ENCODE measurements around the gene DROSHA.

Gene DROSHA

DNA sequence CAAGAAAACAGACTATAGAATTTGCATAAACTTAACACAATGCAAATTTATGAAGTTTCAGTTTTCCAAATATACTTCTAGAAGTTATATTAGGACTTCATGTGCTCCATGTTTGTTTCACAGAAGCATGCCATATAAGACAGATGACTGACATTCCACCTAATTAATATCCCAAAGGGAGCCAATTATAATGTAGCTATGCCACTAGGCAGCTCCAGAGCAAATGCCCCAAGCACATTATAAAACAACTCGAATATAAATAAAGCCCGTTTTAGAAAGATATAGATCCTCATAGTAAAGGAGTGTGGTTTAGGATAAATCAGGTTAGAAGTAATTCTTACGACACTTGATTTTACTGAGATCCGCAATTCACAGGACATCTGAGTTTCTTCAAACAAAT lies 8.9 kb downstream of the DROSHA start:
- no peak for DNase-seq (ENCODE audit: low read depth, low spot score)

DNA sequence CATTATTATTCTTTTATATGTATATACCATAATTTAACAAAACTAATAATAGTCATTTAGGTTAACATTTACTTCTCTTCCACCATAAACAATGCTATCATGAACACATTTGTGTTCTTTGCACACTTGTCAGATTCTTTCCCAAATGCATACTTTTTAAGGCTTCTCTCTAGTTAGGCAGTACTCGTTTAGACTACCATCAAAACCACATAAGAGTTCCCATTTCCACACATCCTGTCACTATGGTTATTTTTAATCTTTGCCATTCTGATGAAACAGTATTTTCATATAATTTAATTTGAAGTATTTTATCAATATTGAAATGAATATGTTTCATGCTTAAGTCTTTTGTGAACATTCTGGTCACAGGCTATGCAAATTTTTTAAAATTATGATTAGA lies 15.1 kb downstream of the DROSHA start:
- DNase-seq (ENCODE audit: low read depth, low spot score), result no peak

DNA sequence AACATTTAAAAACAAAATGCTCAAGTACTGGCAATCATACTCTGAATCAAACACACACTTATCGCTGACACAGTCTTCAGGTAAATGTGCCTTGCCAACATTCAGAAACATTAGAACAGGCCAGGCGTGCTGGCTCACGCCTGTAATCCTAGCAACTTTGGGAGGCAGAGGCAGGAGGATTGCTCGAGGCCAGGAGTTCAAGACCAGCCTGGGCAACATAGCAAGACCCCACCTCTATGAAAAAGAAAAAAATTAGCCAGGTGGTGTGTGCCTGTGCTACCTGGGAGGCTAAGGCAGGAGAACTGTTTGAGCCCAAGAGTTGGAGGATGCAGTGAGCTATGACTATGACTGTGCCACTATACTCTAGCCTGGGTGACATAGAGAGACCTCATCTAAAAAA lies 20.6 kb downstream of the DROSHA start:
- DNase-seq (ENCODE audit: low read depth, low spot score), result no peak

DNA sequence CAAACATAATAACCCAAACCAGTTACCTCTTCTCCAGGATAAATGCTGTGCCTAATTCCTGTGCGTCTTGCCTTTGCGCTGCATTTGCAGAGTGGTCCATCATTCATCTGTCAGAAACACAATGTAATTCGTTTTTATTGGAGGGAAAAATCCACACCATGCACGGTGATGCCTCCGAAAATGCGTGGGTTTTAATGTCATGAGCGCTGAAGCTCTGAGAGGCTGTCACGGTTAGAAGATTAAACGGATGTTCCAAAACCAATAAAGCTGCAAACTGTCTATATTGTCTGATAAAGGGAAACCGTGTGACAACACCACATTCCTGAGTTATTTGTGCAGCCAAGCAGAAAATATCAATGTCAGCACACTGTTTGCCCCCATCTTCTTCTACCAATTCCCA lies 27.4 kb downstream of the DROSHA start:
- no peak for DNase-seq (ENCODE audit: low read depth, low spot score)

DNA sequence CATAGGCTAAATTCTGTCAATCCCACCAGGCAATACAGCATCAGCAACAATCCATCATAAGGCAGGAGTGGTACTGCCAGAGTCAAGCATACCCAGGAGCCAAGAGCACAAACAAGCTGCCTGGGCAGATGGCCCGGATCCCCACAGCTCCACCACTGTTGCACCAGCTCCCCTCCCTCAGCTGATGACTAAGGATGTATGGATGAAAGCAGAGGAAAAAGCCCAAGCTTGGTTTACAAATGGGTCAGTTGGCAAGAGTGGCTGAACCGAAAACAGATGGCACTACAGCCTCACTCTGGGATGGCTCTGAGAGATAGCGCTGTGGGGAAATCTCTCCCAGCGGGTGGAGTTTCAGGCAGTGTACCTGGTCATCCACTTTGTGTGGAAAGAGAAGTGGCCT lies 29.4 kb downstream of the DROSHA start:
- DNase-seq (ENCODE audit: low read depth, low spot score), result no peak

DNA sequence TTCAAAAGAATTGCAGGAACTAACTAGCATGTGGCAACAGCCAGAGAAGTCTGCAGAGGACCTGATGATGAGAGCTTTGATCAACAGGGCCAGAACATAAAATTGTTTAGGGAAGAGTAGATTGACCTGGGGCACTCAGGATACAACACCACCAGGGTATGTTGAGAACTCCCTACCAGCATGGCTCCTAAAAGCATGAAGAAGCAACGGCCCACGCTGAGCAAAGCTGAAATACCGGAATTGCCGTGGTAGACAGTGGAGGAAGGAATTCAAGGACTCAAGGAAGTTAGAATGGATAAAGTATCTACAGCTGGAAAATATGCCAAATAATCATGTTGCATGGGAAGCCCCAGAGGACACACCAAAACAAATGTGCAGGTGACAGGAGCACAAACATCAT lies 31.6 kb downstream of the DROSHA start:
- no peak for DNase-seq (ENCODE audit: low read depth, low spot score)

DNA sequence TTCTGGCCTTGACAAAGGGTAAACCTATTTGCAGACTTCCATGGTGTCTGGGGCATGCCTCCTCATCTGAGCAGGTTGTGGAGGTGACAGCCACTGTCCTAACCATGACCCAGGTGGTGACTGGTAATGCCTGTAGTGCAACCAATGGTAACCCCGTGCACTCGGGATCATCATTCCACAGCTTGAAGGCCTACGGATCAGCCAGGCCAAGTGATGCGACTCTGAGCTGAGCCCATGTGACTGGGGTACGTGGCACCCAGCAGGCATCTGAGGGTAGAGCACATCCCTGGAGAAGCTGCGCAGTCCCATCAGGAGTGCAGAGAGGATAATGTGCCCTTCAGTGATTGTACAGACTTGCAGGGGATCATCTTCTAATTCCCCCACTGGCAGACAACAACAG lies 35.0 kb downstream of the DROSHA start:
- DNase-seq (ENCODE audit: low read depth, low spot score), result no peak

DNA sequence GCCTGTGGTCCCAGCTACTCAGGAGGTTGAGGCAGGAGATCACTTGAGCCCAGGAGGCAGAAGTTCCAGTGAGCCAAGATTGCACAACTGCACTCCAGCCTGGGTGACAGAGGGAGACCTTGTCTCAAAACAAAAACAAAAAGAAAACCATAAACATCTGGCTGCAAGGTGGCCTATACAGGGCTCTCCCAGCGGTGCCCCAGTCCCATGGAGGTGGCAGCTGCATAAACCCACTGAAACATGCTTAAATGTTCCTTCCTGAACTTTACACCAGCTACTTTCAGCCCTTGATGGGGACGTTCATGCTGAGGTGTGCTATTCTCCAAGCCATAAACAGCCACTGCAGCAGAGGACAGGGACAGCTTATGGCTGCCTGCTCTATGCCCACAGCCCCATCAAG lies 35.6 kb downstream of the DROSHA start:
- DNase-seq (ENCODE audit: low read depth, low spot score), result no peak

DNA sequence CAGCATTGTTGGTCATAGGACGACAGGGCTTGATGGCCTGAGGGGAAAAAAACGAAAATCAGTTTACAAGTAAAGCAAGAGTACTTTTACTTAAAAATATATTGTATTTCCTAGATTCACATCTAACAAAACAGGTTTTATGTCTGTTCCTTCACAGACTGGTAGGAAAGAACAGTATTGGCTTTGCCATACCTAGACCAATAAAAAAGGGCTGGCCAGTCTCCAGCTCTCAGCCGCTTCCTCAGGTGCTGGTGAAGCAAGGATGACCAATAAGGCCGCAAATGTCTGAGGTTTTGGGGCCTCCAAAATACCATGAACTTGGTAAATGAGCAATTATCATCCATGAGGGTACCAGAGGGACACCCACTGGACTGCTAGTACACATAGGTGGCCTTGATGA lies 36.6 kb downstream of the DROSHA start:
- DNase-seq (ENCODE audit: low read depth, low spot score), result no peak

DNA sequence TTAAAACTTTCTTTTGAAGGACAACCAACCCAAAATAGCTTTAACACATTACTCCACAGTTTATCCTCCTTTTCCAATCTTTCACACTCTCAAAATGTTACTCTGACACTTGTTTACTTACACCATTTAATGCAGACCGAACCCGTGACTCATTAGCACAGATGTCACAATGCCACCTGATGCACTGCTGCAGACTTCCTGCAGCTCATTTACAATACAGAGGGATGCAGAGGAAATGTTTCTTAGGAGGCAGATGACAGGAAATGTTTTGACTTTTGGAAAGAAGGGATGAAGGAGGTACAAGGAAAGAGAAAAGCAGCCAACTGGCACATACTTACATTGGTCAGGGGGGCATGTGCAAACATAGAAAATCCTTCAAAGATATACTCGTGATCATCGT lies 39.0 kb downstream of the DROSHA start:
- no peak for DNase-seq (ENCODE audit: low read depth, low spot score)

DNA sequence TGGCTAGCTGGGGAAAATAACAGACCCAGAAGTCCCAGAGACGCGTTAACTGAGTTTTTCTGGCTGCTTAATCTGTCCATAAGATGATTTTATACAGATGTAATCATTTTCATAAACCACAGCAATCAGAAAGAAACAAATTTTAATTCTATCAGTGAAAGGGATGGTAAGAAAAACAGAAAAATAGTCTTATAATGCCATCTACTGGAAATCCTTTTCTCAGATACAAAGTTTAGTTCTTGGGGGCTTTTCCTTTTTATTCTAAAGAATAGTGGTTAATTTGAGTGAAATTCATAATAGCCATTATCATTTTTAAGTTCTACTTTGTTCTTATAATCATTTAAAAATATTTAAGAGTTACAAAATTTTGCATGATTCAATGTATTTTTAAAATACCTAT lies 44.4 kb downstream of the DROSHA start:
- DNase-seq (ENCODE audit: low read depth, low spot score), result no peak

DNA sequence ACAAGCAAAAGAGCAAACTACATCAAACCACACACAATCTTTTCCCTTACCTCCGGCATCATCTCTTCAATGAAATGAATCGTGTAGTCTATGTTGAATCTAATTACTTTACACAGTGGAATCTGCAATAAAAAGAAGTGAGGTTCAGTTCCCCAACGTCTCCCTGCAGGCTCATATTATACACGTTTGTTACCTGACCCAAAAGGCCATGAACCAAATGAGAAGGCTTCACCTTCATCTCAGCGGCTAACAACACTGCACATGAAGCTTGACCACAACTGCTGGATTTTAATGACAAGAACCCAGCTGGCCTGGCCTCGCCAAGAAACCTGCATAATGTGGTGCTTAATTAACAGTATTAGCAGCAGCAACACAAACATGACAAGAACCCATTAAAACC lies 45.5 kb downstream of the DROSHA start:
- no peak for DNase-seq (ENCODE audit: low read depth, low spot score)

DNA sequence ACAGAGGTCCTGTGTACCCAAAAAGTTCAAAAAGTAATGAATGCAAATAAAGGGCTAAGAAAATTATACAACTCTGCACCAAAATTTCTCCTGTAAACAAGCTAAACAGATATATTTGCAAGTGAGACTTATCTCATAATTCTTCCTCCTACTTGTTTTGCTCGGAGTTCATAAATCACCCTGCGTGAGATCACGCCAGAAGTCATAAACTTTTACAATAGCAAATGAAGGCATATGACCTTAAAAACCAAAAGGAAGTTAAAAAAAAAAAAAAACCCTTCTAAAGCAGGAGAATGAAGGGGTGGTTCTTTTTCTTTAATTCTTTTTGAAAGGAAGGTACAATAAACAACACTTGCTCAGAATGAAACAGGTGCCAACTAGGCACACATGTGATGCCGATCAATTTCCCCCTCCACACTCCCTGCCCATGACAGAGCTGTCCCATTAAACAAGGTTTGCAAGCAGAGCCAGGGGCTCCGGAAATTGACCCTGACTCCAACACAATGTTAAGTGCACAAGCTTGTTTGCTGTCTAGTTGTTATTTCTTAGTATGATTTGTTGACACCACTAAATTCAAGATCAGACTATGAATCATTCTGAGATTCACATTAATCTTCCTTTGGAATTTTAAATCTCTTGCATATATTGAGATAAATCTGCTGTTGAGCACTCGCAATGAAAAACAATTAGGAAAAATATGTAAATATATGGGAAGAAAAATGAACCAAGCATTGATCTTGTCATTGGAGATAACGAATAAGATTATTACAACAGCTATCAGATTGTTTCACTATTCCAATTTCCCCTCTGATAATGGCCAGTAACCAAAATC lies 46.3 kb downstream of the DROSHA start:
- DNase-seq (ENCODE audit: low read depth, low spot score), result no peak

DNA sequence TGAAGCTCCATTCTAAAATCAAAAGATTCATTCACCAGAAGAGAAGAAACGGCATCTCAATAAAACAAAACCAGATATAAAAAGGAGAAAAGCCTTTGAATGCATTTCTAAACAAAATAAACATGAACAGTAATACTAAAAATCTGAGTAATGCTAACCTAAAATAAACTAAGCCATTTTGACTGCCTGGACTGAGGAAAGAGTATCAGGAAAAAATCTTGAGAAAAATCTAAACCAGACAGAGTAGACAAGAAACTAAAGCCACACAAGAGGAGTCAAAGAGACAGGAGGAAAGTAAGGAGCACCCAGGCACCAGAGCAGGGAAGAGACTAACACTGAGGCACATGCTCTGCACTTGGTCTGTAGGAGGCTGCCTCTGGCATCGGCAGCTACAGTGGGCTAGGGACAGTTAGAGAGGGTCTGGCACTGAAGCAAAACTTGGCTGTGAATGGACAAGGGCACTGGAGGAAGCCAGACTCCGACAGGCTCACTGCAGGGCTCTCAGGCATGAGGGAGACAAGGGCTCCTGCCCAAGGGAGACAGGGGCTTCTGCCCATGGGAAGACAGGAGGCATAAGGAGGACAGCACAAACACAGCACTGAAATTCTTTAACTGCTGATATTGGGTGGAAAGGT lies 50.2 kb downstream of the DROSHA start:
- DNase-seq (ENCODE audit: low read depth, low spot score), result no peak

DNA sequence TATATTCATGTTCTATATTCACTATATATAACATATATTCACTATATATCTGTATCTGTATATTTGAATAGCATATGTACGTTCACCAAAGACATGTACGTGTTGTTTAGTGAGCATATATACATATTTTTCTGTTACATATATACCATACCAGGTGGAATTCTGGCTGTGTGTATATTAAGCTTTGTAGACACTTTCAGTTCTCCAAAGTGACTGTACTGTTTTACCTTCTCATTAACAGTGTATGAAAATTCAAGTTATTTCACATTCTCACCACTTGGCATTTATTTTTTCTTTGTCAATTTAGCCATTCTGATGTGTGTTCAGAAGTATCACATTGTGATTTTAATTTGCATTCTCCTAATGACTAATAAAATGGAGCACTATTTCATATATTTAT lies 52.2 kb downstream of the DROSHA start:
- DNase-seq (ENCODE audit: low read depth, low spot score), result no peak

DNA sequence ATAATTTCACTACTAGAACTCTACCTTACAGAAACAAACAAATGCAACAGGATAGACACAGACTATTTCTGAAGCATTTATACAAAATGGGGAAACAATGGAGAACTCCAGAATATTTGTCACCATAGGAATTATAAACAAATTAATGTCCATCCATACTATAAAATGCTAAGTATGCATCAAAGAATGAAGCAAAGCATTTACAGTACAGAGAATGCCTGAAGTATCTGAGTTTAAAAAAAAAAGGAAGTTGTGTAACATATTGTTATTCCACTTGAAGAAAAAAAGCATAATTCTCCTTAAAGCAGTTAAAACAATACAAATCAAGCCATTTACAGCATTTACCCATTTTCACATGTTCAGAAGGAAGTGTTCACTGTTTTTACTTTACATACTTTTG lies 53.0 kb downstream of the DROSHA start:
- DNase-seq (ENCODE audit: low read depth, low spot score), result no peak

DNA sequence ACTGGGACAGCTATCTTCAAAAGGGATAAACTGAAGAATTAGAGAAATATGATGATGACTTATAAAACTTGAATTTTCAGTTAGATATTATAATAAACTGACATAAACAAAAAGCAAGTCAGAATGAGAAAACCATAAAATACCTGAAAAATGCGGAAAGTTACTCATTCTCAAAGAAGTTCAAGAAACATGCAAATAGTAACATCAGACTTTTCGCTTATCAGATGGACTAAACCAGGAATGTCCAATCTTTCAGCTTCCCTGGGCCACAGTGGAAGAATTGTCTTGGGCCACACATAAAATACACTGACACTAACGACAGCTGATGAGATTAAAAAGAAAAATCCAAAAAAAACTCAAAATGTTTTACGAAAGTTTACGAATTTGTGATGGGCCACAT lies 53.9 kb downstream of the DROSHA start:
- no peak for DNase-seq (ENCODE audit: low read depth, low spot score)

DNA sequence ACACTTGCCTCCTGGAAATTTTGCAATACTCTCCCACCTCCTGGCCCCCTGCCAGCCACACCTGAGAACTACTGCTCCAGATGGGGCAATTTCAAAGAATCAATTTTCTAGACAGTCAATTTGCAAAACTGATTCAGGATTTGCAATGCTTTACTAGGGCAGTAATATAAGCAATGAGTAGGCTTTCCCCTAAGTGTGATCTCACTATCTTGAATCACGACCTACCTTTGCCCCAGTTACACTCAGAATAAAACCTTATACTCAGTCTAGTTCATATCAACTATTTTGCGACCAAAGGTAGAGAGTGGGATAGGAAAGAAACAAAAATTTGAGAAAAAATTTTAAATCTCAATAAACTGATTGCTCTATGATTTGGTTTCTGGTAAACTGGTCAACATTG lies 54.4 kb downstream of the DROSHA start:
- no peak for DNase-seq (ENCODE audit: low read depth, low spot score)

DNA sequence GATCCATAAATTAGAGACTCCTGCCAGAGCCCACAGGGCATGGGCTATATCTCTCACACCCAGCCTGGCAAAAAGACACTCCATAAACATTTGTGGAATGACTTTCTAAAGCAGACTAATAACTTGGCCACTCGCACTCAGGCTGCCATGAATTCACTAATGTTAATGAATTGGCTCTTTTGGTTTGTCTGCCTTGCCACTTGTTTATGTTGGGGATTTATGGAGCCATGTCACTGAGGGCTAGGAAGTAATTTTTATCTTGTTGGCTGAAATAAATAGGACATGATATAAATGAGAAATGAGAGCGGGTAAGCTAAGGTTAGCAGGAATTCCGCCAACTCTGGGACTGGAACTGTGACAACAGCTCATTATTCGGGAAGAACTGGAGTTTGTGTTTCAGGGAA lies 55.2 kb downstream of the DROSHA start:
- no peak for DNase-seq (ENCODE audit: low read depth, low spot score)

DNA sequence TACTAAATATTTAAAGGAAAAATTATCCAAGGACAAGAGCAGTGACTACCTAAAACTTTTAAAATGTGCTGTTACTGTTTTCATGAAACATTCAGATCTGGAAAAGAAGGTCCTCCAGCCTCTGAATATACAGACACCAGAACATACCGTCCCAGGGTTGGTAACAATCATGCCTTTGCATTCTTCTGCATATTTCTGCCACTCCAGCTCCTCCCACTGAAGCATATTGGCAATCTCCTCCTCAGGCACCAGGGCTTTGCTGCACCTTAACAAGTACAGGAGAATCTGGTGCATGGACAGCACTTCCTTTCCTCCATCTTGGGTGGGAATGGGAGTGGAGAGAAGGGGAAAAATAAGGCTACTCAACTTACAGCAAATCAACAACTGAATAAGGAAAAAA lies 60.0 kb downstream of the DROSHA start:
- DNase-seq (ENCODE audit: low read depth, low spot score), result no peak

DNA sequence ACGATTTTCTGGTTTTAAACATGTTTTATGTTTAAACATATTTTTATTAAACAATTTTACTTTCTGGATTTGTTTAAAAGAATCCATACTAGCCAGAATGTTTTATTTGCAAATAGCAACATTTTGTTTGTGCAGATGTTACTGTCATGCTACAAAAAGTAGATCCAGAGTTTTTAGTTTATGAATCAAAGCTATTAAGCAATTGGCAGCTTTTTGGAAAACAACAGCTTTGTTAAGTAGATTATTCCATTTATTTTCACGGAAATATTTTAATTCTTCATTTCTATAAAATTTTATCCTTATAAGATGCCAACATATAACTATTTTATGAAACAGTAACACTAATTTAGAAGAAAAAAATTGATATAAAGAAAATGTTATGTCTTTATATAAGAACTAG lies 60.9 kb downstream of the DROSHA start:
- DNase-seq (ENCODE audit: low read depth, low spot score), result no peak

DNA sequence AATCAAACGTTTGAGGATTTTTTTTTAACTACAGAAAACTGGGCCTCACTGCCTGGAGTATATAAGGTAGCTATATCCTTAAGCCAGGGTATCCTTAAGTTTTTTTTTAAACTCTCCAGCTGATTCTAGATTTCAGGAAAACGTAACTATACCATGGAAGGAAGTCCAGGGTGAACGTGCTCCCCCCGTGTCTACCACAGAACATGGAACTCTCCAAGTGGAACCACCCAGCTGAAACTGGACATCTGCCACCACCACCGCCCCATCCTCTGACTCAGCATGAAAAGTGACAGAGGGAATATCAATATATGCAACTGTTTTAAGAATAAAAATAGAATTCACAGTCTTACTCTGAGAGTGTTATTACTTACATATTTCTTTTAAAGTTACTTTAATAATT lies 61.3 kb downstream of the DROSHA start:
- DNase-seq (ENCODE audit: low read depth, low spot score), result no peak

DNA sequence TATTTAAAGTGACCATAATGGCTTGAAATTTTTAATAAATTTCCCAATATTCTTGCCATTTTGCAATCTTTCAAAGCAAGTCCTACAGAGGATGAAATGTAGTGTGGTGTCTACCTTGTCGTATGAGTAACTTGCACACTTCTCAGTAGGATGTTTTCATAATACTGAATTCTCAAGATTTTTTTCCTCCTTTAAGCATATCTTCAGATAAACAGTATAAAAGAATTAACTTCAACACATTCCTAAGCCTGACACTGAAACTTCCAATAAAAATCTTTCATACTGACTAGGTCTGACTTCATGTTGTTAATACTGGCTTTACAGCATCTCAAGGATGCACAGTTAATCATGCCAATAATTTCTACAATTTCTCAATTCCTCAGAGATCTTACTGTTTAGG lies 62.0 kb downstream of the DROSHA start:
- no peak for DNase-seq (ENCODE audit: low read depth, low spot score)

DNA sequence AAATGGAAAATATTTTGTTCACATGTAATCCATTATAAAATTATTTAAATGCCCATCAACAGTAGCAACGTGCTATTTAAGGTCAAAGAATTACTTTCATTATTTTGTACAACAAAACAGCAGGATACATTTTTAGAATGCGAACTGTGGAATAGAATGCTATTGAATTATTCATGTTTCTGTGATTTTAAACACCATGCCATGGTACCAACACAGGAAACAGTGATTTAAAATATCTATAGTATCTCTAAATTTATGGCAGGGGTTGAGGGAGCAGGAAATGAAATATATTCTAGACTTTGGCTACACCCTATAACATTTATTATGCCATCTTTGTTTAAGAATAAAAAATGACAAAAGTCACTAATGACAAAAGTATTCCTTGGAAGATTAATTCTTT lies 62.4 kb downstream of the DROSHA start:
- no peak for DNase-seq (ENCODE audit: low read depth, low spot score)
